ENCODE results near the gene GJC2. TPM values are rescaled to one million over a fixed set of nuclear protein-coding genes. Genes with fewer than 3 reads are reported as not detected.
A peak's percentile ranks its signal among the peaks of the same experiment; 100 is the strongest.

GJC2 gene
- total RNA-seq, 1 experiment from 2014 or later = 18.5 TPM

DNA sequence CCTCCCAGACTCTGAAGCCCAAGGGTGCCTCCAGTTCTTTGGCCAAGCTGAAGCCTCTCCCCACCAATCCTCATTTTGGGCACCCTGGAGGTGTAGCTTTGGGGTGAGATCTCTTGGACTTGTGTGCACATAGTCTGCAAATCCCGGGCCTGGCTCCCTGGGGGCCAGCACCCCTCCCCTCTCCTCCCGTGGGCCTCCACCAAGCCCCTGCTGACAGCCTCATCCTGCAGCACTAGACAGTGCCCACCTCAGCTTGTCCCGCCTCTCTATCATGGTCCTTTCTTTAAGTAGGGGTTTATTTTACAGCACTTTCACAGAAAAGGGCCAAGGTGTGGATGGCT, 3.2 kb downstream of the GJC2 start:
- POLR2A ChIA-PET = interaction anchor here (0.6 to 8.9 kb wide), 5 partner anchors 11 to 308 kb away, joined by 3 to 137 read pairs (median 4); partner anchors contain the start of genes GUK1 and IBA57
- CTCF ChIA-PET = interaction anchor here (0.8 to 5.9 kb wide), 3 partner anchors 10 to 153 kb away, joined by 4 to 63 read pairs (median 11); partner anchors contain the start of gene IBA57
- no peak overlapping the region for H3K27ac Mint-ChIP-seq (ENCODE audit: low read depth, unreplicated experiment)

DNA sequence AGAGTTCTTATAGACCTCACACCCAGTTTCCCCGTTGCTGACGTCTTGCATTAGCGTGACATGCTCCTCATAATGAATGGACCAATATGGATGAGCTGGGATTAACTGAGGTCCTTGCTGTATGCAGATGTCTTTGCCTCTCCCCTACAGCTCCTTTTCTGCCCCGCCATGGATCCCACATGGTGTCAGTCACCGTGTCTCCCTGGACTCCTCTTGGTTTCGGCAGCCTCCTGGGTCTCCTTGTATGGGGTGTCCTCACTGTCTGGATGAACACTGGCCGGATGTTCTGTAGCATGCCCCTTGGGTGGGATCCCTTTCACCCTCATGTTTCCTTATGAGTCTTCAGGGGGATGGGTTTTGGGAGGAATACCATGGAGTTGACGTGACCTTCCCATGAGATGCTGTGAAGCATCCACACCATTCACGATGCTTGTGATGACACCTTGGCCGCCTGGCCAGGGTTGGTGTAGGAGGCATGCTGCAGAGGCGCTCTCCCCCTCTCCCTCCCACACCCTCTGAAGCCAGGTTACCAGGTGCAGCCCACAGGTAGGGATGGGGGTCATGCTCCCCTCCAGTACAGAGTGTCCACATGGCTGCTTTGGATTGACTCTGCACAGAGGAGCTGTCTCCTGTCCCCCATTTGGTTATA, 4.4 kb downstream of the GJC2 start:
- ChIA-PET CTCF (interaction anchor here (0.9 to 5.9 kb wide), 2 partner anchors 11 kb away, joined by 5 to 63 read pairs; partner anchors contain the start of gene IBA57), POLR2A (interaction anchor here (7.8 to 8.9 kb wide), 2 partner anchors 10 to 13 kb away, joined by 76 to 137 read pairs; partner anchors contain the start of genes GUK1 and IBA57)
- no peak for DNase-seq (ENCODE audit: unreplicated experiment)
- Mint-ChIP-seq H3K36me3 (ENCODE audit: insufficient read depth, unreplicated experiment) (peaks cover 16% of the 10 kb centered on the region), H3K9me3 (ENCODE audit: unreplicated experiment) (no peaks in the 10 kb centered on the region), H3K4me1 (ENCODE audit: insufficient read depth, unreplicated experiment) (peaks cover 37% of the 10 kb centered on the region), H3K4me3 (ENCODE audit: unreplicated experiment) (no peak overlapping the region), H3K27me3 (ENCODE audit: insufficient read depth, unreplicated experiment) (no peaks in the 10 kb centered on the region), H3K27ac (ENCODE audit: low read depth, unreplicated experiment) (no peak overlapping the region)
- TF ChIP-seq, protein P1, sequence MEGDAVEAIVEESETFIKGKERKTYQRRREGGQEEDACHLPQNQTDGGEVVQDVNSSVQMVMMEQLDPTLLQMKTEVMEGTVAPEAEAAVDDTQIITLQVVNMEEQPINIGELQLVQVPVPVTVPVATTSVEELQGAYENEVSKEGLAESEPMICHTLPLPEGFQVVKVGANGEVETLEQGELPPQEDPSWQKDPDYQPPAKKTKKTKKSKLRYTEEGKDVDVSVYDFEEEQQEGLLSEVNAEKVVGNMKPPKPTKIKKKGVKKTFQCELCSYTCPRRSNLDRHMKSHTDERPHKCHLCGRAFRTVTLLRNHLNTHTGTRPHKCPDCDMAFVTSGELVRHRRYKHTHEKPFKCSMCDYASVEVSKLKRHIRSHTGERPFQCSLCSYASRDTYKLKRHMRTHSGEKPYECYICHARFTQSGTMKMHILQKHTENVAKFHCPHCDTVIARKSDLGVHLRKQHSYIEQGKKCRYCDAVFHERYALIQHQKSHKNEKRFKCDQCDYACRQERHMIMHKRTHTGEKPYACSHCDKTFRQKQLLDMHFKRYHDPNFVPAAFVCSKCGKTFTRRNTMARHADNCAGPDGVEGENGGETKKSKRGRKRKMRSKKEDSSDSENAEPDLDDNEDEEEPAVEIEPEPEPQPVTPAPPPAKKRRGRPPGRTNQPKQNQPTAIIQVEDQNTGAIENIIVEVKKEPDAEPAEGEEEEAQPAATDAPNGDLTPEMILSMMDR (IDR thresholded peaks at IDR 0.05; ENCODE audit: unreplicated experiment) = no peak
- BruUV-seq (replicated peaks) = no TSS peak
- intact Hi-C loops (cut with micrococcal nuclease) = no loop called here

More for the DNA sequence above, 3.2 kb downstream of the GJC2 start:
- Mint-ChIP-seq H3K27me3 (ENCODE audit: insufficient read depth, unreplicated experiment) (no peaks in the 10 kb centered on the region), H3K36me3 (ENCODE audit: insufficient read depth, unreplicated experiment) (peaks cover 22% of the 10 kb centered on the region), H3K4me1 (ENCODE audit: insufficient read depth, unreplicated experiment) (peaks cover 43% of the 10 kb centered on the region), H3K9me3 (ENCODE audit: unreplicated experiment) (no peaks in the 10 kb centered on the region), H3K4me3 (ENCODE audit: unreplicated experiment) (no peak overlapping the region)
- DNase-seq (ENCODE audit: unreplicated experiment) = no peak
- no TSS peak for BruUV-seq (replicated peaks)
- TF ChIP-seq, protein P1 (IDR thresholded peaks at IDR 0.05; ENCODE audit: unreplicated experiment) = no peak
- intact Hi-C loops (cut with micrococcal nuclease) = no loop called here

DNA sequence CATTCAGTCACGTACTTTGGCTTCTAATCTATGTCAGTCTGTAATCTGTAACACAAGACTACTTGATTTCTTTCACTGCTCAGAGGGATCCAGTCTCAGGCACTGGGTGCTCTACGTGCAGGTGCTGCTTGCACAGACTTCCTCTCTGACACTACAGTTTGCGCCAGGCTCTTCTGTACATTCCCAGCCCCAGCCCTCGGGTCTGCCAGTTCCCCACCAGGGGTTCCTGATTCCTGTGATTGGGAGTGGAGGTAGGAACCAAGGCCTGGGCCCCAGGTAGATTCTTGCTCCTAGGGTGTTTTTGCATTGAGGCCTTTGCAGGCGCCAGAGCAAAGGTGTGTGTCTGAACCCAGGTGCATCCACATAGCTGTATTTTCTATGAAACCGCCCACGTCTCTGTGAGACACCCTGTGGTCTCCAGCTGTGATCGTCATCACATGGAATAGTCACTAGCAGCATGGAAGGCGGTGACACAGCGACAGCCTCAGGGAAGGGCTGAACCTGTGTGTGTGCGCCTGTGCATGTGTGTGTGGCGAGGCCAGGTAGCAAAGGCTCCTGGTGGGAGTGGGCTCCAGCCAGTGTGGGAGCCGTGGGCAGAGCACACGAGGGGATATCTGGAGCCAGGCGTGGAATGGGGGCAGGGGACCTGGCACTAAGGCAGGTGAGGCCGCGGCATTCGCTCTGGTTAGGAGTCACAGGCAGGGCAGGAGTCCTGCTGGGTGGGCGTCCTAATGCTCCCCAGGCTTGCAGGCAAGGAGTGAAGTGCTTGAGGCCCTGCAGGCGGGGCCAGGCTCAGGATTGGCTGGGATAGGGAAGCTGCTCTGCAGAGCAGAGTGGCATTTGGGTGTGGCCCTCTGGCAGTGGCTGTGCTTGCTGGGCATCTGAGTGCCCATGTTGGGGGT, 5.2 kb downstream of the GJC2 start:
- intact Hi-C loops (cut with micrococcal nuclease) = no loop called here
- ChIA-PET POLR2A (interaction anchor here (7.8 to 8.9 kb wide), 2 partner anchors 9 to 14 kb away, joined by 76 to 137 read pairs; partner anchors contain the start of genes GUK1 and IBA57), CTCF (interaction anchor here (0.6 to 5.9 kb wide), 3 partner anchors 10 to 12 kb away, joined by 3 to 63 read pairs (median 5); partner anchors contain the start of gene IBA57)
- DNase-seq (ENCODE audit: unreplicated experiment) = no peak
- Mint-ChIP-seq H3K27ac (ENCODE audit: low read depth, unreplicated experiment) (peak overlapping the region; percentile 52), H3K27me3 (ENCODE audit: insufficient read depth, unreplicated experiment) (no peaks in the 10 kb centered on the region), H3K9me3 (ENCODE audit: unreplicated experiment) (no peaks in the 10 kb centered on the region), H3K4me1 (ENCODE audit: insufficient read depth, unreplicated experiment) (peaks cover 29% of the 10 kb centered on the region), H3K36me3 (ENCODE audit: insufficient read depth, unreplicated experiment) (peaks cover 8% of the 10 kb centered on the region), H3K4me3 (ENCODE audit: unreplicated experiment) (no peak overlapping the region)
- BruUV-seq (replicated peaks) = no TSS peak
- TF ChIP-seq, protein P1 (IDR thresholded peaks at IDR 0.05; ENCODE audit: unreplicated experiment) = no peak
